CD4-positive, alpha-beta T cell (primary cell): ENCODE data around the gene NPM1. TPM values are rescaled to one million over a fixed set of nuclear protein-coding genes. Genes with fewer than 3 reads are reported as not detected.
A peak's percentile ranks its signal among the peaks of the same experiment; 100 is the strongest.

ENCODE experiments used
- ATAC-seq: fragments of 200-7000 bp; cut with Tn5 transposase; one replicate; pipeline ENCODE4 v1.10.0; 2022; ENCODE audit warnings: mild to moderate bottlenecking; ENCODE audit not compliant: poor library complexity
- CTCF ChIA-PET: fragments of 350-600 bp; sonication (Branson Sonifier 250); formaldehyde crosslinking; loops from one replicate; lab custom pipeline; 2021; ENCODE audit warnings: antibody characterized with exemption, inconsistent platforms; lab: Charles Lee
- POLR2A ChIA-PET: fragments of 350-600 bp; sonication (Branson Sonifier 250); formaldehyde crosslinking; loops from one replicate; lab custom pipeline; 2021; ENCODE audit warnings: antibody characterized with exemption, inconsistent platforms; lab: Charles Lee
- DNase-seq, 14 experiments: peaks; one replicate each; pipeline ENCODE4 v3.0.0-alpha.2; 2013 to 2020; ENCODE audit warnings: mixed read lengths in 2 of 14
- H3K27ac ChIP-seq, 2 donors: one replicate each; pipeline versions ENCODE4 v1.5.1 to v1.7.0; 2013; ENCODE audit warnings: low read length in 2 of 2, low read depth in 1 of 2, mild to moderate bottlenecking in 1 of 2
- H3K27me3 ChIP-seq, 2 experiments: 1 replicate in 1 of 2; 2 replicates in 1 of 2; pipeline versions ENCODE4 v1.6.1 to v1.7.0; 2013; ENCODE audit warnings: low read length in 2 of 2, control low read depth in 1 of 2, mild to moderate bottlenecking in 1 of 2, moderate library complexity in 1 of 2; ENCODE audit not compliant: insufficient read depth in 2 of 2, control insufficient read depth in 1 of 2
- H3K36me3 ChIP-seq: one replicate; pipeline ENCODE4 v1.6.1; 2013; ENCODE audit warnings: low read length, control low read depth; ENCODE audit not compliant: insufficient read depth
- H3K4me1 ChIP-seq: one replicate; pipeline ENCODE4 v1.6.1; 2013; ENCODE audit warnings: low read length, control low read depth; ENCODE audit not compliant: insufficient read depth
- H3K4me3 ChIP-seq: one replicate; pipeline ENCODE4 v1.5.1; 2013; ENCODE audit warnings: mild to moderate bottlenecking, low read length, moderate library complexity
- H3K9me3 ChIP-seq, 2 experiments: 1 replicate in 1 of 2; 2 replicates in 1 of 2; pipeline versions ENCODE4 v1.6.1 to v1.7.0; 2013; ENCODE audit warnings: low read length in 2 of 2, mild to moderate bottlenecking in 2 of 2, control low read depth in 1 of 2, moderate library complexity in 1 of 2; ENCODE audit not compliant: control insufficient read depth in 1 of 2, insufficient read depth in 1 of 2
- H3K27ac Mint-ChIP-seq: one replicate; pipeline ENCODE4 v1.8.0; 2020; ENCODE audit warnings: mixed read lengths
- H3K27me3 Mint-ChIP-seq: one replicate; pipeline ENCODE4 v1.8.0; 2021; ENCODE audit warnings: mixed read lengths
- H3K36me3 Mint-ChIP-seq: one replicate; pipeline ENCODE4 v1.8.0; 2021; ENCODE audit warnings: low read depth, mixed read lengths
- H3K4me1 Mint-ChIP-seq: one replicate; pipeline ENCODE4 v1.8.0; 2021; ENCODE audit warnings: low read depth, mixed read lengths
- H3K4me3 Mint-ChIP-seq: one replicate; pipeline ENCODE4 v1.8.0; 2020; ENCODE audit warnings: mild to moderate bottlenecking, mixed read lengths
- H3K9me3 Mint-ChIP-seq: one replicate; pipeline ENCODE4 v1.8.0; 2020; ENCODE audit warnings: mixed read lengths
- CTCF ChIP-seq: fragments of 200-600 bp; IDR thresholded peaks from one replicate; pipeline ENCODE4 v1.8.0; 2022; ENCODE audit warnings: antibody characterized with exemption, mild to moderate bottlenecking
- intact Hi-C, 2 experiments: fragments of 100-400 bp; cut with DNase I in 1 of 2; cut with micrococcal nuclease in 1 of 2; formaldehyde crosslinking; loops; one replicate each; pipeline versions ENCODE4 v1.15.1 to v1.9.0; 2023 to 2025; cut with DNase I, micrococcal nuclease
- total RNA-seq, 174 experiments: library from RNA in 2 of 174; stranded (reverse) in 2 of 174; gene quantifications; one replicate each; pipeline ENCODE4 v1.2.3 and lab custom pipeline; 2021 to 2026

Gene NPM1
- total RNA-seq, 2 experiments from 2014 or later = 1,243 to 1,379 TPM

- Histone ChIP-seq H3K4me3 (peak overlapping the region; percentile 79), H3K9me3 (peaks cover 0 to 6% of the 10 kb centered on the region in 2 experiments), H3K36me3 (peaks cover 15% of the 10 kb centered on the region), H3K27ac (no peak overlapping the region), H3K4me1 (peaks cover 27% of the 10 kb centered on the region), H3K27me3 (no peaks in the 10 kb centered on the region)
- Mint-ChIP-seq H3K27ac (peak overlapping the region; percentile 47), H3K4me3 (peak overlapping the region; percentile 65), H3K36me3 (peaks cover 41% of the 10 kb centered on the region), H3K27me3 (no peaks in the 10 kb centered on the region), H3K4me1 (peaks cover 45% of the 10 kb centered on the region), H3K9me3 (no peaks in the 10 kb centered on the region)
- POLR2A ChIA-PET = interaction anchor here (1.1 to 2.8 kb wide), 7 partner anchors 10 to 899 kb away, joined by 3 to 17 read pairs (median 8); partner anchors contain the start of genes FBXW11 and FGF18
- TF ChIP-seq CTCF = no peak
- ATAC-seq = no peak
- CTCF ChIA-PET = no interaction called here
- intact Hi-C loops = loop anchor here (5.0 to 10.0 kb wide), 4 partner anchors 621 to 1449 kb away; partner anchors contain the start of genes ERGIC1 (in 1 of the 2), FBXW11 (in 1 of the 2) and UBTD2 (in 1 of the 2)
- DNase-seq = peak in 1 of 14 experiments; percentile 34
These were observed 1.5 kb upstream of the NPM1 start for GRCh38 chr5:171386006-171386671.

DNA sequence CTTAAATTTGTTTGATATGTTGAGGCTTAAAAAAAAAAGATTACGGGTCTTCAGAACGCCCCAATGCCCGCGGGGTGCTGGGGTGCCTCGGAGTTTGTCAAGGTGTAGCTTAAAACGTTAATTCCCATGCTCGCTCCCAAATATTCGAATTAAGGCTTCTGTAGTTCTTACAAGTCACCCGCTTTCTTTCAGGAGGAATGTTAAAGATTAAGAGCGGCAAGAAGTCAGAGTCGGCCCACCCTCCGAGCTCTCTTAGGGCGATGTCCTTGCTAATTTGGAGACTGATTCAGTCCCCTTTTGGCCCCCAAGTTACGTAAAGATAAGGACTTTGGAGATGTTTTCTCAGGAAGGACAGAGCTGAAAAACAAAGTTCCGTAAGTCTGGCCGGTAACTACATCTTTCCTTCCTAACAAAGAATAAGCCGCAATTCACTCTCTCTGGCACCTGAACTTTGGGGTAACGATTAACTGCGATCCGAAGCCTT lies 746 bp upstream of the NPM1 start:
- Mint-ChIP-seq H3K4me1 (peaks cover 53% of the 10 kb centered on the region), H3K27ac (peak overlapping the region; percentile 96), H3K4me3 (peak overlapping the region; percentile 97), H3K27me3 (no peaks in the 10 kb centered on the region), H3K36me3 (peaks cover 49% of the 10 kb centered on the region), H3K9me3 (no peaks in the 10 kb centered on the region)
- no peaks in the 10 kb centered on the region for H3K27me3 ChIP-seq
- DNase-seq (peak in 1 of 14 experiments; percentile 5), ATAC-seq (no peak)
- intact Hi-C loops = loop anchor here (5.0 to 10.0 kb wide), 4 partner anchors 620 to 1448 kb away; partner anchors contain the start of genes ERGIC1 (in 1 of the 2), FBXW11 (in 1 of the 2) and UBTD2 (in 1 of the 2)
- no peak for TF ChIP-seq CTCF
- peak overlapping the region; percentile 75 to 83 for H3K27ac ChIP-seq
- peak overlapping the region; percentile 79 for H3K4me3 ChIP-seq
- H3K36me3 ChIP-seq = peaks cover 23% of the 10 kb centered on the region
- H3K4me1 ChIP-seq = peaks cover 35% of the 10 kb centered on the region
- POLR2A ChIA-PET = interaction anchor here (1.1 to 2.8 kb wide), 8 partner anchors 9 to 899 kb away, joined by 3 to 17 read pairs (median 8); partner anchors contain the start of genes FBXW11 and FGF18
- peaks cover 0 to 6% of the 10 kb centered on the region in 2 experiments for H3K9me3 ChIP-seq
- CTCF ChIA-PET = no interaction called here

DNA sequence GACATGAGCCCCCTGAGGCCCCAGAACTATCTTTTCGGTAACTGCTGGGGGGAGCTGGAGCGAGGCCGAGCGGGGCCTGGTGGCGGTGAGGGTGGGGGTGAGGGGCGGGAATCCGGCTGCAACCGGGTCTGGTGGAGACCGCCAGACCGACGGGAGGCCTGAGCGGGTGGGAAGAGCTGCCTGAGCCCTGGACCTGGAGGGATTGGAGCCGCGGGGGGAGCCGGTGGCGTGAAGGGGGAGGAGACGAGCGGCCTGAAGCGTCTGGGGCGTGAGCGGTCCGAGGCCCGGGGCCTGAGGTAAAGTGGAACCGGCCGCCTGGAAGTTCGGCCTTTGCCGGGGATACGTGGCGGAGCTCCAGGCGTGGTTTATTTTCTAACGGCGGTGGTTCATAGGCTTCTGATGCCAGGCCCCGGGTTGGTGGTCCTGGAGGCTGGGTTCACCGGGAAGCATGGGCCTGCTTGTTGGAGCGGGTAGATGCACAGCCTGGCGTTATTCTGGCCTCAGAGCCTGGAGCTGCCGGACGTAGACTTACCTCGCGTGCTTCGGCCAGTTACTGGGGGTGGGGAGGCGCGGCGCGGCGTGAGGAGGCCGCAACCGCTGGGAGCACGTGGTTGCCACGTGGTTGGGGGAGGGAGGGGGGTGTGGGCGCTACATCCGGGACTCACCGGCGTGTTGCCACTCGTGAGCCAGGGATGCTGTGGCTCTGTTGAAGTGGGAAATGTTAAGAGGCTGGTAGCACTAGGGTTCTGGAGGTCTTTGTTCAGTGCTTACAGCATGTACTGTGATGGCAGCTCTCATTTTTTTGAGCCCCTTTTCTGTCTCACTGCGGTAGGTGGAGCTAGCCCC lies 544 bp downstream of the NPM1 start:
- peaks cover 40% of the 10 kb centered on the region for H3K4me1 ChIP-seq
- ATAC-seq (peak; percentile 10), DNase-seq (peak; percentile 72 to 91 (median 76))
- TF ChIP-seq CTCF = no peak
- H3K4me3 Mint-ChIP-seq = peak overlapping the region; percentile 97
- ChIA-PET POLR2A (interaction anchor here (0.8 to 2.8 kb wide), 9 partner anchors 20 to 1383 kb away, joined by 3 to 17 read pairs (median 6); partner anchors contain the start of genes DUSP1, FBXW11 and FGF18), CTCF (no interaction called here)
- H3K4me1 Mint-ChIP-seq = peaks cover 65% of the 10 kb centered on the region
- H3K9me3 Mint-ChIP-seq = no peaks in the 10 kb centered on the region
- no peaks in the 10 kb centered on the region for H3K27me3 ChIP-seq
- peaks cover 0 to 6% of the 10 kb centered on the region in 2 experiments for H3K9me3 ChIP-seq
- H3K27me3 Mint-ChIP-seq = no peaks in the 10 kb centered on the region
- H3K27ac Mint-ChIP-seq = peak overlapping the region; percentile 96
- intact Hi-C loops = loop anchor here (5.0 to 10.0 kb wide), 4 partner anchors 619 to 1447 kb away; partner anchors contain the start of genes ERGIC1 (in 1 of the 2), FBXW11 (in 1 of the 2) and UBTD2 (in 1 of the 2)
- peaks cover 62% of the 10 kb centered on the region for H3K36me3 Mint-ChIP-seq
- peak overlapping the region; percentile 75 to 78 for H3K27ac ChIP-seq
- H3K4me3 ChIP-seq = peak overlapping the region; percentile 79
- peaks cover 34% of the 10 kb centered on the region for H3K36me3 ChIP-seq
